ENCODE data around the gene EVA1A. TPM values are rescaled to one million over a fixed set of nuclear protein-coding genes. Genes with fewer than 3 reads are reported as not detected.

EVA1A gene
- total and polyA plus RNA-seq, 2 experiments from 2014 or later: 0.51 to 0.57 TPM

DNA sequence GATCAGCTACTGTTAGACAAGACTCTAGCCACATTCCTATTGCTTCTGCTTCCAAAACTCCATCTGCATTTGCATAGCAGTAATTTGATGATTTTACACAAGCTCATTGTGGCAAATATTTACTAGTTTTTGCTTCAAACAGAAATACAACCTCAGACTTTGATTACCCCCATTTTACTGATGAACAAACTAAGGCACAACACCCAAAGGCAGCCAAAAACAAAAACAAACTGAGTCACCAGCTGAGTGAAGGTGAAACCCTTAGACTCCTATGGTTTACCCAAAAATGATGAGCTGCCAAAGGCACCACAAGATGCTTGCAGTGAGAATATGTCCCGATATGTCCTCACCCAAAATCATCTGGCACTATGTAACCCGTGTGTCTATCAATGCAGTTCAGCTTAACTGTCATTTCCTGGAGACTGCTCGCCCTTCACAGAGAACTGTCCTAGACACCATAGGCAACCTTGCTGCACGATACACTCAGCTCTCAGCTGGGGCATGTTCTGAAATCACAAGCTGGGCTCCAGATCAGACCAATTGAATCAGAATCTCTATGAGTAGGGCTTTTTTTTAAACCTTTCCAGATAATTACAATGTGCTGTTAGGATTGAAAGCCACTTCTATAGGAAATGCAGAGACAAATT, 4.1 kb upstream of the EVA1A start:
- no peaks in the 10 kb centered on the region for H3K9me3 ChIP-seq (ENCODE audit: low read depth)
- H3K27me3 ChIP-seq: peaks cover 26% of the 10 kb centered on the region
- H3K4me3 ChIP-seq: no peak overlapping the region
- H3K4me1 ChIP-seq (ENCODE audit: low read depth): no peaks in the 10 kb centered on the region
- no peak for DNase-seq (ENCODE audit: low read depth in 1 of 2, low spot score in 1 of 2)
- TF ChIP-seq, protein P1, sequence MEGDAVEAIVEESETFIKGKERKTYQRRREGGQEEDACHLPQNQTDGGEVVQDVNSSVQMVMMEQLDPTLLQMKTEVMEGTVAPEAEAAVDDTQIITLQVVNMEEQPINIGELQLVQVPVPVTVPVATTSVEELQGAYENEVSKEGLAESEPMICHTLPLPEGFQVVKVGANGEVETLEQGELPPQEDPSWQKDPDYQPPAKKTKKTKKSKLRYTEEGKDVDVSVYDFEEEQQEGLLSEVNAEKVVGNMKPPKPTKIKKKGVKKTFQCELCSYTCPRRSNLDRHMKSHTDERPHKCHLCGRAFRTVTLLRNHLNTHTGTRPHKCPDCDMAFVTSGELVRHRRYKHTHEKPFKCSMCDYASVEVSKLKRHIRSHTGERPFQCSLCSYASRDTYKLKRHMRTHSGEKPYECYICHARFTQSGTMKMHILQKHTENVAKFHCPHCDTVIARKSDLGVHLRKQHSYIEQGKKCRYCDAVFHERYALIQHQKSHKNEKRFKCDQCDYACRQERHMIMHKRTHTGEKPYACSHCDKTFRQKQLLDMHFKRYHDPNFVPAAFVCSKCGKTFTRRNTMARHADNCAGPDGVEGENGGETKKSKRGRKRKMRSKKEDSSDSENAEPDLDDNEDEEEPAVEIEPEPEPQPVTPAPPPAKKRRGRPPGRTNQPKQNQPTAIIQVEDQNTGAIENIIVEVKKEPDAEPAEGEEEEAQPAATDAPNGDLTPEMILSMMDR (IDR thresholded peaks at IDR 0.05; ENCODE audit: low read depth, low read length): no peak
- H3K27ac ChIP-seq: no peak overlapping the region
- no peaks in the 10 kb centered on the region for H3K36me3 ChIP-seq

DNA sequence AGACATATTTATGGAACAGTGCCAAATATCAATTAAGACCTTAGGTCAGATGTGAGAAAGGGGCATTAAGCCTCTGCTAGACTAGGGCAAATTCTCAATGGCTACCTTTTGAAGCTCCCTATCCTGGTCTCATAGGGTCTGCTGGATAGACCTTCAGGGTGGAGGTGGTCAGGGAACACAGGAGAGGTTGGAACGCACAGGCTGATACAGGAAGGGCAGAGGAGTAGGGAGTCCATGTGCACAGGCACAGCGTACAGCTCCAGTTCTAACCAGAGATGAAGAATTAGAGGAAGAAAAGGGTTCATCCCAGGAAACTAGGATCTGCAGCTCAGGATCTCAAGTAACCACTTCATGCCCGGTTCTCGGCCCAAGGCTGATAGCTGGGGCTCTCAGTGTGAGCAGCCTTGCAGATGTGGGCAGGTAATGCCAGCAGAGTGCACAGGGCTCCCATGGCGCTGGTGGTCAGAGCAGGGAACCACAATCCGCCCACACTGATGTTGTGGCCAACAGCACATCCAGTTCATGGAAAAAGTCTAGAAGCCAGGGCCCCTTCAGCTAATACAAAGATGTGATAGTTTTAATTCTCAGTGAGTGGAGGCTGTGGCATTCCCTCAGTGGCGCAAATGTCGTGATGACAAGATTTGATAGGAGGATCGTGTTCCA, 3.4 kb upstream of the EVA1A start:
- no peak overlapping the region for H3K4me3 ChIP-seq
- H3K9me3 ChIP-seq (ENCODE audit: low read depth): no peaks in the 10 kb centered on the region
- peaks cover 33% of the 10 kb centered on the region for H3K27me3 ChIP-seq
- DNase-seq (ENCODE audit: low read depth in 1 of 2, low spot score in 1 of 2): no peak
- no peak overlapping the region for H3K27ac ChIP-seq
- no peaks in the 10 kb centered on the region for H3K36me3 ChIP-seq
- TF ChIP-seq, protein P1 (IDR thresholded peaks at IDR 0.05; ENCODE audit: low read depth, low read length): no peak
- H3K4me1 ChIP-seq (ENCODE audit: low read depth): no peaks in the 10 kb centered on the region

GRCh38 chr2:75563591-75563990, 2.9 kb upstream of the EVA1A start:
- TF ChIP-seq, protein P1 (IDR thresholded peaks at IDR 0.05; ENCODE audit: low read depth, low read length): no peak

GRCh38 chr2:75562513-75562864, 1.8 kb upstream of the EVA1A start:
- H3K36me3 ChIP-seq: no peaks in the 10 kb centered on the region
- no peaks in the 10 kb centered on the region for H3K4me1 ChIP-seq (ENCODE audit: low read depth)
- DNase-seq (ENCODE audit: low read depth in 1 of 2, low spot score in 1 of 2): peak in 1 of 2 donors; percentile 35
- TF ChIP-seq, protein P1 (IDR thresholded peaks at IDR 0.05; ENCODE audit: low read depth, low read length): no peak
- no peak overlapping the region for H3K4me3 ChIP-seq
- H3K27me3 ChIP-seq: peaks cover 47% of the 10 kb centered on the region
- no peaks in the 10 kb centered on the region for H3K9me3 ChIP-seq (ENCODE audit: low read depth)
- no peak overlapping the region for H3K27ac ChIP-seq

More at GRCh38 chr2:75563591-75563990, 2.9 kb upstream of the EVA1A start:
- H3K27ac ChIP-seq: no peak overlapping the region
- no peaks in the 10 kb centered on the region for H3K4me1 ChIP-seq (ENCODE audit: low read depth)
- peaks cover 38% of the 10 kb centered on the region for H3K27me3 ChIP-seq
- DNase-seq (ENCODE audit: low read depth in 1 of 2, low spot score in 1 of 2): no peak
- H3K36me3 ChIP-seq: no peaks in the 10 kb centered on the region
- no peaks in the 10 kb centered on the region for H3K9me3 ChIP-seq (ENCODE audit: low read depth)
- H3K4me3 ChIP-seq: no peak overlapping the region

- Histone ChIP-seq H3K9me3 (ENCODE audit: low read depth) (no peaks in the 10 kb centered on the region), H3K27me3 (peaks cover 53% of the 10 kb centered on the region), H3K36me3 (no peaks in the 10 kb centered on the region), H3K27ac (no peak overlapping the region), H3K4me1 (ENCODE audit: low read depth) (no peaks in the 10 kb centered on the region), H3K4me3 (peak overlapping the region; percentile 57)
- DNase-seq (ENCODE audit: low read depth in 1 of 2, low spot score in 1 of 2): peak in 1 of 2 donors; percentile 8
- TF ChIP-seq, protein P1 (IDR thresholded peaks at IDR 0.05; ENCODE audit: low read depth, low read length): no peak
Observed at GRCh38 chr2:75561566-75562512, 1.1 kb upstream of the EVA1A start.

Data from cardiac muscle cell (in vitro differentiated cells and primary cell).